Activated naive CD8-positive, alpha-beta T cell treated with anti-CD3 and anti-CD28 coated beads, Interleukin-2, amount 50 U/mL, for 16 hours (primary cell): ENCODE results near the gene VCAM1.
"Not testable (repeated sequence)": the region's sequence is repeated elsewhere in the genome, so short reads cannot be mapped to it uniquely, and the experiment has no call there.

Source experiments
- DNase-seq: peaks from one replicate; pipeline ENCODE4 v3.0.0-alpha.2; 2020; ENCODE audit warnings: low read depth, low spot score

Gene VCAM1

DNA sequence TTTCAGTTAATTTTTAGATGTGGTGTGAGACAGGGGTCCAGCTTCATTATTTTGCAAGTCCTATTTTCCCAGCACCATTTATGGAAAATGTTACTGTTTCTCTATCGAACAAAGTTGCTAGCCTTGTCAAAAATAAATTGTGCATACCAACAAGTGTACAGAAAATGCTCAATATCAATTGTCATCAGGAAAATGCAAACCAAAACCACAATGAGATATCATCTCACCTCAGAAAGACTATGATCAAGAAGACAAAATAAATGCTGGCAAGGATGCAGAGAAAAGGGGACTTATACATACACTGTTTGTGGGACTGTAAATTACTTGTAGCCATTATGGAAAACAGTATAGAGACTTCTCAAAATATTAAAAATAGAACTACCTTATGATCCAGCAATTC lies 54.8 kb downstream of the VCAM1 start:
- DNase-seq, result no peak

DNA sequence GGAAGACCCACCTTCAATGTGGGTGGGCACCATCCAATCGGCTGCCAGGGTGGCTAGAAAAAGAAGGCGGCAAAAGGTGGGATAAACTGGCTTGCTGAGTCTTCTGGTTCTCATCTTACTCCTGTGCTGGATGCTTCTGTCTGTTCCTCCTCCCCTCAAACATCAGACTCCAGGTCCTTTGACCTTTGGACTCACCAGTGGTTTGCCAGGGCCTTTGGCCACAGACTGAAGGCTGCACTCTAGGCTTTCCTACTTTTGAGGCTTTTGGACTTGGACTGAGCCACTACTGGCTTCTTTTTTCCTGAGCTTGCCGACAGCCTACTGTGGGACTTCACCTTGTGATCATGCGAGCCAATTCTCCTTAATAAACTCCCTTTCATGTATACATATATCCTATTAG lies 55.9 kb downstream of the VCAM1 start:
- no peak for DNase-seq

DNA sequence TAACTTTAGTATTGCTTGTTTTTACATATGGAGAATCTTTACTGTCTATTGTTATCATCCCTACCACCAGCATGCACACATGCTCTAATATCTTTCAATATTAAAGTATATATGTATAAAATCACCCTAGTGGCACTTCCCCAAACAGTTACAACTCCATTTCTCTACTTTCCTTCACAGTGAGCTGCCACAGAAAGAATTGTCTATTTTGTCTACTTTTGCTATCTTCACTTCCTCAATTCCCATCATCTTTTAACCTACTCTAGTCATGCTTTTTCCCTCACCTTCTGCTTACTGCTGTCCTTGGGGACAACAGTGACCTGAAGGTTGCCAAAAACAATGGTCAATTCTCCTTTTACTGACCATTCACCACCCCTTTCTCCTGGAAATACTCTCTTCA lies 59.2 kb downstream of the VCAM1 start:
- no peak for DNase-seq

DNA sequence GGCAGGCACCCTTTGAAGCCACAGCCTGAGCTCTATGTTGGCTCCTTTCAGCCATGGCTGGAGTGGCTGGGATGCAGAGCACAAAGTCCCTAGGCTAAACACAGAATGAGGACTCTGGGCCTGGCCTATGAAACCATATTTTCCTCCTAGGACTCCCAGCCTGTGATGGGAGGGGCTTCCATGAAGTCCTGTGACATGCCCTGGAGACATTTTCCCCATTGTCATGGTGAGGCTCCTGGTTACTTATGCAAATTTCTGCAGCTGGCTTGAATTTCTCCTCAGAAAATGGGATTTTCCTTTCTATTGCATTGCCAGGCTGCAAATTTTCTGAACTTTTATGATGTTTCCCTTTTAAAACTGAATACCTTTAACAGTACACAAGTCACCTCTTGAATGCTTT lies 61.3 kb downstream of the VCAM1 start:
- no peak for DNase-seq

DNA sequence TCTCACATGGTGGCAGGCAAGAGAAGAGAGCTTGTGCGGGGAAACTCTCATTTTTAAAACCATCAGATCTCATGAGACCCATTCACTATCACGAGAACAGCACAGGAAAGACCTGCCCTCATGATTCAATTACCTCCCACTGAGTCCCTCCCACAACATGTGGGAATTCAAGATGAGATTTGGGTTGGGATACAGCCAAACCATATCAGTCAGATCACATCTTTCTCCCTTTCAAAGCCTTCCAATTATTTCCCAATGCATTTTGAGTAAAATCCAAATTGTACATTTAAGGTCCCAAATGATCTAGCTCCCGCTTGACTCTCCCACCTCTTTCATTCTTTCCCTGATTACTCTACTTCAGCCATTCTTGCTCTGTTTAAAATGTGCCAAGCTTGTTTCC lies 62.2 kb downstream of the VCAM1 start:
- not testable (repeated sequence) for DNase-seq

DNA sequence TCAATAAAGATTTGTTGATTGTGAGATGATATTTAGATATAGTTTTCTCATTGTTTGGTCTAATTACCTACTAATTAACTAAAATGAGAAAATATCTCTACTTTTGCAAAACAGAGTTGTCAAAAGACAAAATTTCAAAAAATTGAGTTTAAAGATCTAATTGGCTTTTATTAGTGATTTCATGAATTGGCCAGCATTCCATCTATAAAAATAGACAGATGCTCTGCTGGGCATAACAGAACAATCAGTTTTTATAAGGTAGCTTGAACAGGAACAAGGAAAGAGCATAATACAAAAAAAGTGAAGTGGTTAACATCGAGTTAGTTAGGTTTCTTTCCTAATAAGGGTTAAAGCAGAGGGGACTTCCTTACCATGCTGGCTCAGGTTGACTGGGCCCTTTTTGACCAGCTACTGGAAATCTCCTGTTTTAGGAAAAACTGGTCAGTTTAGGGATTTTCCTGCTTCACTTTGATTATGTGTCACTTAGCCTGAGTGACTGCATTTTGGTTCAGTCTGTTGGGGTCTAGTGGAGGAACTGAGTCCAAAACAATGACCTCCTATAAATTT lies 63.0 kb downstream of the VCAM1 start:
- DNase-seq, result no peak

DNA sequence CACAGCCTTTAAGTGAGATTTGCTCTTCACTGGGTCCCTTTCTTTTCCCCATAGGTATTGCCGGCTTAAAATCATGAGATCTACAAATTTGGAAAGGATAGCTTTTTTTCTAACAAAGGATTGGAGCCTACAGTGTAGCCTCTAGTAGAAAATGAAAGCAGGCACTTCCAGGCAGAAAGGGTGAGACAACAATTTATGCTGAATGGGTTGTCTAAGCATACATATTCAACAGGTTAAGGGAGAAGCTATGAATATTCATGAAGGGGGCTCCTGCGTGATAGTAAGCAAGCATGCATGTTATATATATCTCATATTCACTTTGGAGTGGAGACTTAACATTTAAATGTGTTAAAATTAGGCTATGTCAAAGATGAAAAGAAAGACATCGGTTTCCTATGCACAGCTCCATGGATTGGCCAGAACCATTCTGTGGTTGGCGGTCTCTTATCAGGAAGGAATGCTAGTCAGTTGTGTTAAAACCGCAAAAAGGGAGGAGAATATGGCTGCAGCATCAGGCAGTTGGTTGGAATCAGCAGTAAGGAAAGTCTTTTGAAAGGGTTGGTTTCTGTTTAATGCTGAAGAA lies 66.0 kb downstream of the VCAM1 start:
- no peak for DNase-seq

DNA sequence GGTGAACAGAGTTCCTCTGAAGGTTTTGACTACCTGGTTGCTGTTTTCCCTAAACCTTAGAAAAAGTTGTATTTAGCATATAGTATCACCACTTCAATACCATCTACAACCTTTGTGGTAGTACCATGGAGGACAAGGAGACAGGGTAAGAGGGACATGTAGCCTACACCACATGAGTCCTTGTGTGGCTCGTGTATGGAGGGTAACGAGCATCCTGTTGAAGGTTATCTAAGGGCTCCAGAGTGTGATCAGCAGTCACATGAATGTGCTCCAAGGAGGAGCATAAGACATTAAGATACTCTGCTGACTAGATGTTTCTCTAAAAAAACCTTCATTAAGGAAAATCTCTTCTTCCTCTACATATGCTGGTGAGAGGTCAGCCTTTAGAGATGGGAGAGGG lies 67.3 kb downstream of the VCAM1 start:
- DNase-seq, result no peak
